TTC549 (cell line): Measurements from ENCODE around the gene MEIS1.

Experiments
- FAIRE-seq: peaks from 2 replicates; lab custom pipeline; 2012; peaks lifted over from hg19 to GRCh38; lab: Jason Lieb, UNC

Gene MEIS1

GRCh38 chr2:66568650-66569300 lies 133.8 kb downstream of the MEIS1 start:
- FAIRE-seq: no peak

- FAIRE-seq: no peak
These were observed 134.5 kb downstream of the MEIS1 start for GRCh38 chr2:66569321-66569851.

- no peak for FAIRE-seq
These were observed 135.0 kb downstream of the MEIS1 start for GRCh38 chr2:66569974-66570373.

GRCh38 chr2:66570471-66570870 lies 135.5 kb downstream of the MEIS1 start:
- FAIRE-seq: no peak

- FAIRE-seq: no peak
These were observed 137.0 kb downstream of the MEIS1 start for GRCh38 chr2:66571918-66572317.

- FAIRE-seq: no peak
These were observed 137.5 kb downstream of the MEIS1 start for GRCh38 chr2:66572391-66572790.

GRCh38 chr2:66573416-66573815 lies 138.5 kb downstream of the MEIS1 start:
- FAIRE-seq: no peak

GRCh38 chr2:66573821-66574233 lies 138.9 kb downstream of the MEIS1 start:
- FAIRE-seq: no peak

- no peak for FAIRE-seq
These were observed 140.0 kb downstream of the MEIS1 start for GRCh38 chr2:66574701-66575624.

- FAIRE-seq: no peak
These were observed 140.8 kb downstream of the MEIS1 start for GRCh38 chr2:66575625-66576310.

GRCh38 chr2:66576311-66576560 lies 141.3 kb downstream of the MEIS1 start:
- FAIRE-seq: no peak

GRCh38 chr2:66576561-66577320 lies 141.8 kb downstream of the MEIS1 start:
- FAIRE-seq: no peak

- FAIRE-seq: no peak
These were observed 142.6 kb downstream of the MEIS1 start for GRCh38 chr2:66577321-66578053.

GRCh38 chr2:66578054-66578686 lies 143.2 kb downstream of the MEIS1 start:
- FAIRE-seq: no peak

GRCh38 chr2:66578687-66579106 lies 143.8 kb downstream of the MEIS1 start:
- no peak for FAIRE-seq

GRCh38 chr2:66579186-66580126 lies 144.5 kb downstream of the MEIS1 start:
- FAIRE-seq: peak; percentile 61

GRCh38 chr2:66580166-66581049 lies 145.5 kb downstream of the MEIS1 start:
- peak; percentile 41 for FAIRE-seq

GRCh38 chr2:66581339-66582103 lies 146.6 kb downstream of the MEIS1 start:
- FAIRE-seq: no peak
